Endothelial cell of umbilical vein (primary cell): Measurements from ENCODE around the gene TBC1D5. TPM values are rescaled to one million over a fixed set of nuclear protein-coding genes. Genes with fewer than 3 reads are reported as not detected.

Experiments used
- BruUV-seq: library from RNA; stranded (reverse); fragments of 400-500 nt; replicated peaks from 2 replicates; lab custom pipeline; 2021; lab: Mats Ljungman, UMichigan
- CTCF ChIA-PET: fragments of 300-600, 350-600 bp; sonication (Branson Sonifier 250); formaldehyde crosslinking; loops from one replicate; lab custom pipeline; 2021; ENCODE audit warnings: antibody characterized with exemption, inconsistent platforms; lab: Charles Lee
- POLR2A ChIA-PET: fragments of 300-600, 350-600 bp; sonication (Branson Sonifier 250); formaldehyde crosslinking; loops from one replicate; lab custom pipeline; 2021; ENCODE audit warnings: antibody characterized with exemption, inconsistent platforms; lab: Charles Lee
- DNase-seq: peaks from one replicate; pipeline ENCODE4 v3.0.0-alpha.2; 2011; ENCODE audit warnings: low read depth, low spot score
- FAIRE-seq: peaks from 2 replicates; lab custom pipeline; 2011; peaks lifted over from hg19 to GRCh38; lab: Jason Lieb, UNC
- H2AFZ ChIP-seq: 2 replicates; pipeline ENCODE4 v1.6.0; 2012; ENCODE audit warnings: low read depth, low read length, control low read depth, inconsistent platforms
- H3K27ac ChIP-seq: 2 replicates; pipeline ENCODE4 v1.5.1; 2011; ENCODE audit warnings: low read depth, mild to moderate bottlenecking, control low read depth, low read length, moderate library complexity; ENCODE audit not compliant: insufficient read depth
- H3K27me3 ChIP-seq, 2 experiments: 2 replicates each; pipeline versions ENCODE4 v1.6.0 to v1.6.1; 2011; ENCODE audit warnings: low read length in 2 of 2, mixed read lengths in 1 of 2; ENCODE audit not compliant: control insufficient read depth in 2 of 2, insufficient read depth in 2 of 2
- H3K36me3 ChIP-seq, 2 experiments: 2 replicates in 1 of 2; 3 replicates in 1 of 2; pipeline ENCODE4 v1.5.1; 2011; ENCODE audit warnings: low read length in 2 of 2, mild to moderate bottlenecking in 1 of 2, moderate library complexity in 1 of 2; ENCODE audit not compliant: control insufficient read depth in 2 of 2, insufficient read depth in 2 of 2; ENCODE audit errors: extremely low read depth in 1 of 2
- H3K4me1 ChIP-seq: 3 replicates; pipeline ENCODE4 v1.5.1; 2011; ENCODE audit warnings: mild to moderate bottlenecking, low read length; ENCODE audit not compliant: control insufficient read depth, insufficient read depth; ENCODE audit errors: extremely low read depth
- H3K4me2 ChIP-seq: 2 replicates; pipeline ENCODE4 v1.6.1; 2011; ENCODE audit warnings: low read length, control low read depth, mixed read lengths; ENCODE audit not compliant: insufficient read depth
- H3K4me3 ChIP-seq, 3 experiments: fragments of 200-600 bp in 1 of 3; sonication (generic), shearing (Covaris generic) in 1 of 3; replicated peaks in 1 of 3; 2 replicates each; pipeline ENCODE4 v1.5.1; 2011 to 2016; ENCODE audit warnings: control low read depth in 3 of 3, low read length in 3 of 3, mild to moderate bottlenecking in 2 of 3, inconsistent platforms in 1 of 3, low read depth in 1 of 3, moderate library complexity in 1 of 3; ENCODE audit not compliant: insufficient read depth in 1 of 3
- H3K79me2 ChIP-seq: 2 replicates; pipeline ENCODE4 v1.6.0; 2012; ENCODE audit warnings: low read length, inconsistent platforms; ENCODE audit not compliant: control insufficient read depth, insufficient read depth
- H3K9ac ChIP-seq: replicated peaks from 2 replicates; pipeline ENCODE3; 2011; ENCODE audit warnings: low read length, control low read depth; ENCODE audit not compliant: insufficient read depth; ENCODE audit errors: extremely low read depth
- H3K9me1 ChIP-seq: replicated peaks from 3 replicates; pipeline ENCODE4 v1.6.0; 2011; ENCODE audit warnings: mild to moderate bottlenecking, low read length; ENCODE audit not compliant: control insufficient read depth, insufficient read depth; ENCODE audit errors: extremely low read depth
- H3K9me3 ChIP-seq: replicated peaks from 2 replicates; pipeline ENCODE4 v1.5.1; 2012; ENCODE audit warnings: low read length, inconsistent platforms; ENCODE audit not compliant: control insufficient read depth, insufficient read depth
- H4K20me1 ChIP-seq: replicated peaks from 2 replicates; pipeline ENCODE3; 2011; ENCODE audit warnings: mild to moderate bottlenecking, low read length; ENCODE audit not compliant: control insufficient read depth, insufficient read depth; ENCODE audit errors: extremely low read depth
- CTCF ChIP-seq, 2 donors: IDR thresholded peaks; 1 replicate in 1 of 2; 2 replicates in 1 of 2; pipeline ENCODE4 v1.5.1; 2011; ENCODE audit warnings: low read length in 2 of 2, mild to moderate bottlenecking in 2 of 2, moderate library complexity in 2 of 2, control low read depth in 1 of 2, inconsistent platforms in 1 of 2, low read depth in 1 of 2; ENCODE audit not compliant: insufficient read depth in 1 of 2; ENCODE audit errors: extremely low read depth in 1 of 2
- EZH2 ChIP-seq: IDR thresholded peaks from 2 replicates; pipeline ENCODE4 v1.6.1; 2012; ENCODE audit warnings: borderline replicate concordance, low read depth, mild to moderate bottlenecking, moderate library complexity, low read length, inconsistent platforms; ENCODE audit not compliant: severe bottlenecking
- FOS ChIP-seq: IDR thresholded peaks from 2 replicates; pipeline ENCODE4 v1.6.1; 2011; ENCODE audit warnings: mild to moderate bottlenecking, low read length, moderate library complexity, borderline replicate concordance; ENCODE audit not compliant: insufficient read depth
- GATA2 ChIP-seq: IDR thresholded peaks from 2 replicates; pipeline ENCODE4 v1.7.0; 2011; ENCODE audit warnings: low read depth, mild to moderate bottlenecking, moderate library complexity, mixed read lengths, low read length; ENCODE audit not compliant: insufficient read length, insufficient read depth
- JUN ChIP-seq: IDR thresholded peaks from 2 replicates; pipeline ENCODE4 v1.6.1; 2011; ENCODE audit warnings: borderline replicate concordance, low read depth; ENCODE audit not compliant: insufficient read length, insufficient read depth
- MAX ChIP-seq: IDR thresholded peaks from 2 replicates; pipeline ENCODE4 v1.6.1; 2011; ENCODE audit not compliant: insufficient read depth, insufficient read length
- MYC ChIP-seq: IDR thresholded peaks from one replicate; pipeline ENCODE4 v1.6.1; 2011; ENCODE audit warnings: mild to moderate bottlenecking, low read depth, low read length
- POLR2A ChIP-seq: IDR thresholded peaks from 2 replicates; pipeline ENCODE4 v1.6.1; 2012; ENCODE audit warnings: low read depth, mild to moderate bottlenecking, control low read depth, low read length
- POLR2AphosphoS5 ChIP-seq: IDR thresholded peaks from 2 replicates; pipeline ENCODE4 v1.6.1; 2012; ENCODE audit warnings: low read depth, mild to moderate bottlenecking, control low read depth, low read length, moderate library complexity; ENCODE audit not compliant: insufficient read depth
- dilution Hi-C: fragments of 300-500 bp; cut with MboI; formaldehyde crosslinking; loops from one replicate; pipeline ENCODE4 v1.15.0; 2019; ENCODE audit warnings: low sequenced_read_pairs; ENCODE audit not compliant: extremely low pct_ligation_motif_present
- intact Hi-C: fragments of 100-400 bp; cut with micrococcal nuclease; formaldehyde crosslinking; loops from one replicate; pipeline ENCODE4 v1.10.0; 2022
- polyA plus RNA-seq, 4 experiments: library from polyadenylated mRNA; depleted of rRNA in 3 of 4; stranded (reverse) in 3 of 4; unstranded in 1 of 4; fragments of >200 nt; gene quantifications; 2 replicates each; pipeline versions ENCODE4 v1.2.1 to v1.2.3, GENCODE V29; 2011 to 2012; ENCODE audit warnings: missing spikeins in 1 of 4
- total RNA-seq: library from RNA; stranded (reverse); gene quantifications from 2 replicates; pipeline ENCODE4 v1.2.3, GENCODE V29; 2021

Gene TBC1D5
- total and polyA plus RNA-seq, 2 donors (not counting 3 experiments of a cell fraction or from before 2014, with no cell fraction given), result 17.5 to 44.7 TPM

- Histone ChIP-seq H3K4me2 (no peak overlapping the region), H3K4me3 (no peak overlapping the region), H3K27me3 (no peaks in the 10 kb centered on the region), H3K36me3 (no peaks in the 10 kb centered on the region), H3K9ac (no peak overlapping the region), H4K20me1 (no peaks in the 10 kb centered on the region), H3K79me2 (peaks cover 5% of the 10 kb centered on the region), H3K9me1 (no peaks in the 10 kb centered on the region), H3K27ac (no peak overlapping the region), H3K9me3 (no peaks in the 10 kb centered on the region), H3K4me1 (peaks cover 23% of the 10 kb centered on the region), H2AFZ (no peak overlapping the region)
- FAIRE-seq (no peak), DNase-seq (no peak)
- CTCF ChIA-PET, result interaction anchor here (1.2 to 2.6 kb wide), 2 partner anchors 11 kb away, joined by 4 to 23 read pairs; no protein-coding TSS in a partner anchor
- intact Hi-C loops, result no loop called here
- dilution Hi-C loops, result no loop called here
- POLR2A ChIA-PET, result no interaction called here
- TF ChIP-seq GATA2 (no peak), POLR2A (no peak), POLR2AphosphoS5 (no peak), MAX (no peak), FOS (no peak), JUN (no peak), CTCF (IDR thresholded peaks at IDR 0.05; ENCODE audit: extremely low read depth in 1 of 2, insufficient read depth in 1 of 2, low read depth in 1 of 2, low read length in 2 of 2) (no peak), EZH2 (no peak), MYC (no peak)
- no TSS peak for BruUV-seq
These were observed 108.2 kb downstream of the TBC1D5 start for GRCh38 chr3:17634201-17634600.
